ENCODE measurements around the gene GNB3.
A peak's percentile ranks its signal among the peaks of the same experiment; 100 is the strongest.
"Not testable (repeated sequence)": the region's sequence is repeated elsewhere in the genome, so short reads cannot be mapped to it uniquely, and the experiment has no call there.

The GNB3 gene

DNA sequence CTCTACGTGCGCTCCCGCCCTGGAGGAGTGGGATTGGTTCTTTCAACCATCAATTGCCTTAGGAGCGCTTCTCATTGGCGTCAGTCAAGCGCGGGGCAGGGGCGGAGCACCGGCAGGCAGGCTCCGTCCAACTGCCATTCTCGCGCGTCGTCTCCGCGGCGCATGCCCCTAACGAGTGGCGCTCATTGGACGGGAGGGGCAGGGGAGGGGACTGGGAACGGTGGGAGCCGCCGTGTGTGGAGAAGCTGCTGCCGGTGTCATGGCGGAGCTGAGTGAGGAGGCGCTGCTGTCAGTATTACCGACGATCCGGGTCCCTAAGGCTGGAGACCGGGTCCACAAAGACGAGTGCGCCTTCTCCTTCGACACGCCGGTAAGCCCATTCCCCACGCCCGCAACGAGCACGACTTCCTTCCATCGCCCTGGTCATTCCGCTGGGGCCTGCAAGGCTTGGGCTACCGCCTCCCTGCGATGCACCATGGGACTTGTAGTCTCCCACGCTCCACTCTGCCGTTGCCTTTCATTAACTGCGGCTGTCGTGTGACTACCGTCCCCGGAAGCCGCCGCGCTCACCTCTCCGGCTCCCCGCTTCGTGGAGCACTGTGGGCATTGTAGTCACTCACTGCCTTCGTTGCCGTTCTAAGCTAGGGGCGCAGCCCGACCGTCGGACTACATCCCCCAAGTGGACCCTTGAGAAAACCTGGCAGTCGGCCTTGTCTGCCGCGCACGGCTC lies 11.4 kb downstream of the GNB3 start, which contains the start of gene USP5:
USP5 (plus strand) TSS at position 230 of the 730 bp plus-strand sequence; CDS start at position 260, 30 bp downstream.
- TF ChIP-seq POLR2A (IDR thresholded peaks at IDR 0.05; ENCODE audit: low read depth, low read length): peak; percentile 72
- peak; percentile 15 for FAIRE-seq
- DNase-seq (ENCODE audit: insufficient read length, low spot score): peak; percentile 94

DNA sequence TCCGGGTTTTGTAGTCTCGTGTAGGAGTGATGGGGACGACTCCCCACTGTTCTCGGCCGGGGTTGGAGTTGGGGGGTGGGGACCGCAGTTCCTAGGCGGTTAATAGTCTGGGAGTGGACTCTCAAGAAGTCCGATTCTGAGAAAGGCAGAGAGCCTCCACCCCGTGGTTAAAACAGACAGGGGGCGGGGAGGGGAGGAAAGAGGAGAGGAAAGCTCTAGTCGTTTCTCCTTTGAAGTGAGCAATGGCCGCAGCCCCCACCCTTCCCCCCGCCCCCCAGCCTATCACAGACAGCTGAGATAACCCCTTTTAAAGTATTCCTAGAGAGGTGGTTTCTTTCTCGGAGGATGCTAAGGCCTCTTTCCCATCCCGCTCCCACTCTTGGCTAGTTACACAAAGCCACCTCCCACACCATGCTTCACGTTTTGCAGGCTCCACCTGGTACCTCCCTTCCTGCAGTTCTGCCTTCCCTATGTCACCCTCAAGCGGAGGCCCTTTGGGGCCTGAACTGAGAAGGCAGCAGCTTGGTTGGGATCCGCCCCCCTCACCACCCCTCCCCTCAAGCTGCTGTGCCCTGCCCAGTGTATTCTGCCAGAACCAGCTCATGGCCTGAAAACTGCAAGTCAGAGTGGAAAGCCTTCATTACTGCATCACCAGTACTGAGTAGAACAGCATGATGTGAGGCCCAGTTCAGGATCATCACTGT lies 12.1 kb downstream of the GNB3 start:
- TF ChIP-seq POLR2A (IDR thresholded peaks at IDR 0.05; ENCODE audit: low read depth, low read length): peak; percentile 12; the same call in 1 of the 2 replicates
- DNase-seq (ENCODE audit: insufficient read length, low spot score) (peak; percentile 58), FAIRE-seq (no peak)

DNA sequence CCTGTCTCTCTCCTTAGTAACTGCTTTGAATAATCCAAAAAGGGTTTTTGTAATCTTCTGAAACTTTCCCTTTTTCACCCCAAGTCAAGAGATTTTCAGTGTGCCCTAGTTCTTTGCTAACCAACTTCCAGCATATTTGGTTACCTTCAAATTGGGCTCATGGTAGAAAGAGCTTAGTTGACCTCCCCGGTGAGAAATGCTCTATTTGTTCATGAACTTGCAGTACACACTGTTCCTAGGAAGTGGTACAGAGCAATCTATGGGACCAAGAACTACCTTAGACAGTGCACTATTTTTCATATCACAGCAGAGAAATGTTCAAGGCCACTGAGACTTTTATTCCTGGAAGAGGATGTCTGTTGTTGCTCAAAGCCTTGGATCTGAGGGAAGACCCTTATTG lies 12.9 kb downstream of the GNB3 start:
- TF ChIP-seq POLR2A (IDR thresholded peaks at IDR 0.05; ENCODE audit: low read depth, low read length): no peak
- FAIRE-seq (no peak), DNase-seq (ENCODE audit: insufficient read length, low spot score) (no peak)

DNA sequence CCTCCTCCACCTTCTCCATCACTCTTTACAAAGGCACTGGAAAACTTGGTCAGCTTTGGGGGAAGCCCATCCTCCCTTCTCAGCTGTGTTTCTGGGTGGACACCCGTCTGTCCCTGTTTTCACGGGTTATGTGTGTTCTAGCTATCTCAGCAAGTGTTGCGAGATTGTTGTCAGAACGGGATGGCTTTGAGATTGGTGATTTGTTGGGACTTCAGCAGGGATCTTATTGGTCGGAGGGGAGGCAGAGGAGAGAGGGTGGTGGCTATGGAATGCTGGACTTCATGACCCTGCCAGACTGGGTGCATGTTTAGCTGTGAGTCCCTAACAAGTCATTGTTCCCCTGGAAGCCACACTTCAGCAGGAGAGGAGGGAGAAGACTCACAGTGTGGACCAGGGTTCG lies 13.3 kb downstream of the GNB3 start:
- TF ChIP-seq POLR2A (IDR thresholded peaks at IDR 0.05; ENCODE audit: low read depth, low read length): no peak
- DNase-seq (ENCODE audit: insufficient read length, low spot score) (no peak), FAIRE-seq (no peak)

DNA sequence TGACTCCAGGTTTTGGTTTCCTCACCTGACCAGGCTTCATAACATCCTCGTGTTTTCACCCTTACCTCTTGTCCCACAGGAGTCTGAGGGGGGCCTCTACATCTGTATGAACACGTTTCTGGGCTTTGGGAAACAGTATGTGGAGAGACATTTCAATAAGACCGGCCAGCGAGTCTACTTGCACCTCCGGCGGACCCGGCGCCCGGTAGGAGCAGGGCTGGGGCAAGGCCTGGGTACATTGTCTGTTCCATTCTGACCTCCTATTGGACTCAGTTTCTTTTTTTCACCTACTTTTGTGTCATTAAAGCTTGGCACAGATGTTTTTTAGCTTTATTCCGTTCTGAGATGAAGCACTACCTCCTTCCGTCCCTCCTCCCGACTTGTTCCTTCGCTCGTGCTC lies 14.6 kb downstream of the GNB3 start:
- TF ChIP-seq POLR2A (IDR thresholded peaks at IDR 0.05; ENCODE audit: low read depth, low read length): no peak
- FAIRE-seq (no peak), DNase-seq (ENCODE audit: insufficient read length, low spot score) (no peak)

DNA sequence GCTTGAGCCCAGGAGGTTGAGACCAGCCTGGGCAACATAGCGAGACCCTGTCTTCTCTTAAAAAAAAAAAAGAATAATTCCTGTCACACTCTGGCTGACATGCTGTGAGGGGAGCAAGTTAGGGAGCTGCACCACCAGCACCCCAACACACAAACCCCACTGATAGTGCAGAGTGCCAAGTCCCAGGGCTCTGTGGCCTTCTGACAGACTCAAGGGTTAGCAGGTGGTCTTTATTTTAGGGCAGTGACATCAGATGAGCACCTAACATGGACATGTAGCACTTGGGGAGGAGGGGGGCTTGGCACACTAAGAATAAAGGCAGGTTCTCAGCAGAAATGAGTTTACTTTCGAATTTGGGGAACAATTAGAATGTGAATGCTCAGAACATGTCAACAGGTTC lies 18.1 kb downstream of the GNB3 start:
- no peak for TF ChIP-seq POLR2A (IDR thresholded peaks at IDR 0.05; ENCODE audit: low read depth, low read length)
- no peak for DNase-seq (ENCODE audit: insufficient read length, low spot score)
- FAIRE-seq: no peak

DNA sequence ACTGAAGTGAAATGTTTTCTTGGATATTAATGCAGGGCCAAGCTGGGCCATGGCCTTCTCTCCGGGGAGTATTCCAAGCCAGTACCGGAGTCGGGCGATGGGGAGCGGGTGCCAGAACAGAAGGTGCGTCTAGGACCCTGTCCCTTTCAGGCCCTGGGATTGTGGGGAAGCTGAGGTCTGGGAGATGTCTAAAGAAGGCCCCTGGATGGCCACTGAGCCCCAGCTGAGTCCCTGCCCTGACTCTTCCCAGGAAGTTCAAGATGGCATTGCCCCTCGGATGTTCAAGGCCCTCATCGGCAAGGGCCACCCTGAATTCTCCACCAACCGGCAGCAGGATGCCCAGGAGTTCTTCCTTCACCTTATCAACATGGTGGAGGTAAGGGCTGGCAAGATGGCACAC lies 19.4 kb downstream of the GNB3 start:
- no peak for DNase-seq (ENCODE audit: insufficient read length, low spot score)
- no peak for TF ChIP-seq POLR2A (IDR thresholded peaks at IDR 0.05; ENCODE audit: low read depth, low read length)
- FAIRE-seq: no peak

DNA sequence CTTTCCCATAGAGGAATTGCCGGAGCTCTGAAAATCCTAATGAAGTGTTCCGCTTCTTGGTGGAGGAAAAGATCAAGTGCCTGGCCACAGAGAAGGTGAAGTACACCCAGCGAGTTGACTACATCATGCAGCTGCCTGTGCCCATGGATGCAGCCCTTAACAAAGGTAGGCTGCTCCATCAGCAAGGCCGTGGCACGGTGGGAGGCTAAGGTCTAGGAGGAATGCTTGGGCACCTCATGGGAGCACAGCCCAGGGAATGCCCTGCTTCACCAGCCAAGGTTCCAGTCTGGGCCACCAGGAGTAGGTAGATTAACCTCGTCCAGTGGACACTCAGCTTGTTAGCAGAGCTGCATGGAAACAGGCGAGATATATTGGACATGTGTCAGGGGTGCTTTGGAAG lies 20.2 kb downstream of the GNB3 start:
- no peak for FAIRE-seq
- TF ChIP-seq POLR2A (IDR thresholded peaks at IDR 0.05; ENCODE audit: low read depth, low read length): no peak
- DNase-seq (ENCODE audit: insufficient read length, low spot score): no peak

DNA sequence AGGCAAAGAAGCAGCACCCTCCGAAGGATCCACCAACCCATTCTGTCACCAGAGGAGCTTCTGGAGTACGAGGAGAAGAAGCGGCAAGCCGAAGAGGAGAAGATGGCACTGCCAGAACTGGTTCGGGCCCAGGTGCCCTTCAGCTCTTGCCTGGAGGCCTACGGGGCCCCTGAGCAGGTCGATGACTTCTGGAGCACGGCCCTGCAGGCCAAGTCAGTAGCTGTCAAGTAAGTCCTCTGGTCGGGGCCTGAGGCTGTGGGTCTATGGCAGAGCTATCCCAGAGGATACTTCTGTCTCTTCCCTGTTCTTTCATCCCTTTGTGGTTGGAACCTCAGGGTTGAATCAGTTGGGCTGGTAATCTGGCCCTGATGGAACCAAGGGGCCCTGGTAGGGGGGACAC lies 20.7 kb downstream of the GNB3 start:
- TF ChIP-seq POLR2A (IDR thresholded peaks at IDR 0.05; ENCODE audit: low read depth, low read length): no peak
- DNase-seq (ENCODE audit: insufficient read length, low spot score) (no peak), FAIRE-seq (no peak)

DNA sequence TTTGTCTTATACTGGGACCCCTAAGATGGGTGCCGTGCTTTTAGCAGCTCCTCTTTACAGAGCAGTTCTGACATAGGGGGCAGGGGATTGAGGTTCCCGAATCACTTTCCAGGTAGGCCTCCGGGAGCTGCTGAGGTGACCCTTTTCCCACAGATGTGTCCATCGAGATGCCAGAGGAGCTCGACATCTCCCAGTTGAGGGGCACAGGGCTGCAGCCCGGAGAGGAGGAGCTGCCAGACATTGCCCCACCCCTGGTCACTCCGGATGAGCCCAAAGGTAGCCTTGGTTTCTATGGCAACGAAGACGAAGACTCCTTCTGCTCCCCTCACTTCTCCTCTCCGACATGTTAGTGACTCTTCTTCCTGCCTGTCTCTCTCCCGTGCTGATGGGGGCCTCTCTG lies 22.3 kb downstream of the GNB3 start:
- FAIRE-seq (no peak), DNase-seq (ENCODE audit: insufficient read length, low spot score) (no peak)
- TF ChIP-seq POLR2A (IDR thresholded peaks at IDR 0.05; ENCODE audit: low read depth, low read length): no peak

DNA sequence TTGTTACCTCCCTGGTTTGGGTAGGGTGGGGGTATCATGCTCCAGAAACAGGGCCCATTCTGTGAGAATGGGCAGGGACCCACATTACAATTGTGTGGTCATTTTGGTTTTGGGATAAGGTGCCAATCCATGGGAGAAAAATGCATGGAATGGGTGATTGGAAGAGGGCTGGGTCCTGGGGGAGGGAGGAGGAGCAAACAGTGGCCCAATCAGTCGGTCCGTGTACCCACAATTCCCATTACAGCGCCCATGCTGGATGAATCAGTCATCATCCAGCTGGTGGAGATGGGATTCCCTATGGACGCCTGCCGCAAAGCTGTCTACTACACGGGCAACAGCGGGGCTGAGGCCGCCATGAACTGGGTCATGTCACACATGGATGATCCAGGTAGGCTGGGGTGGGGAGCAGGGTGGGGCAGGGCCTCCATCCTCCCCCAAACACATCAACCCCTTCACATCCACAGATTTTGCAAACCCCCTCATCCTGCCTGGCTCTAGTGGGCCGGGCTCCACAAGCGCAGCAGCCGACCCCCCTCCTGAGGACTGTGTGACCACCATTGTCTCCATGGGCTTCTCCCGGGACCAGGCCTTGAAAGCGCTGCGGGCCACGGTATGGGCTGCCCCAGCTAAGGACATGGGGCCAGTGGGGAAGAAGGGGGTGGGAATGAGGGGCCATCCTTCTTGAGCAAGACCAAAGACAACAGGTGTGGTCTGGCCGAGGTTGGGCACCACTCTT lies 23.0 kb downstream of the GNB3 start:
- TF ChIP-seq POLR2A (IDR thresholded peaks at IDR 0.05; ENCODE audit: low read depth, low read length): no peak
- DNase-seq (ENCODE audit: insufficient read length, low spot score) (no peak), FAIRE-seq (no peak)

DNA sequence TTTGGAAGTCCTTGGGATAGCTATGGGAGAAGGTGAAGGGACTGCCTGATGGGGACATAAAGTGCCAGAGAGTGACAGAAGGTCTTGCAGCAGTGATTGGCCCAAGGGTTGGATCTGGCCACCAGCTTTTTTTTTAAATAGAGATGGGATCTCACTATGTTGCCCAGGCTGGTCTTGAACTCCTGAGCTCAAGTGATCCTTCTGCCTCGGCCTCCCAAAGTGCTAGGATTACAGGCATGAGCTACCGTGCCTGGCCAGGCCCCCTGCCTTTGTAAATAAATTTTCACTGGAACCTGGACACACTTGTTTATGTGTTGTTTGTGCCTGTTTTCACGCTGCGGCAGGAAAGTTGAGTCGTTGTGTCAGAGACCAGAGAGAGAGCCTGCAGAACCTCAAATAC lies 24.6 kb downstream of the GNB3 start:
- DNase-seq (ENCODE audit: insufficient read length, low spot score); FAIRE-seq: not testable (repeated sequence)

DNA sequence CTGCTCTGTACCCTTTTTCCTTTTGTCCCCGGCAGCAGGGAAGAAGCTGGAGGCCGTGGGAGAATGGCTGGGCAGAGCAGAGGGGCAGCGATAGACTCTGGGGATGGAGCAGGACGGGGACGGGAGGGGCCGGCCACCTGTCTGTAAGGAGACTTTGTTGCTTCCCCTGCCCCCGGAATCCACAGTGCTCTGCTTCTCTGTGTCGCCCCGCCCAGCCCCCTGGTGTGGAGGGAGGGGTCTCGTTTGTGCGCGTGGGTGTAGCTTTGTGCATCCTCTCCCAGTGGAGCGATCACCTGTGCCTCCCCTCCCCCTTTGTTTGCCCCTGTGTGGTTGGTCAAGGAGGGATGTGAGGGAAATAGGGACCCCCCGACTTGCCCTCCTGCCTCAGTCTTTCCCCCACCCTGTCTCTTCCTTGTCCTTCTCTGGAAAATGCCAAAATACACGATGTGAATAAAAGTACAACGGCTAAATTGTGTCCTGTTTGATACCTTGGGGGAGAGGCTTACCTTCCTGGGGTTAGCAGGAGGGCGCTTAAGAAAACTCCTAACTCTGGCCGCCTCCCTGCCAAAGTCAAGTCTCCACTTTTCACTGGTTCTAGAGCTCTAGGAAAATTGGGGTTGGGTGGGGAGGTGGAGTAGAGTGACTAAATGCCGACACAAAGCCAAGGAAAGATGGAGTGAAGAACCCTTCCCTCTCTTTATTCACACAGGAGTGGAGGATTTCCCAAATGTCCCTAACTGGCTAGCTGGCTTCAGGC lies 25.6 kb downstream of the GNB3 start:
- no peak for TF ChIP-seq POLR2A (IDR thresholded peaks at IDR 0.05; ENCODE audit: low read depth, low read length)
- no peak for FAIRE-seq
- DNase-seq (ENCODE audit: insufficient read length, low spot score): no peak

DNA sequence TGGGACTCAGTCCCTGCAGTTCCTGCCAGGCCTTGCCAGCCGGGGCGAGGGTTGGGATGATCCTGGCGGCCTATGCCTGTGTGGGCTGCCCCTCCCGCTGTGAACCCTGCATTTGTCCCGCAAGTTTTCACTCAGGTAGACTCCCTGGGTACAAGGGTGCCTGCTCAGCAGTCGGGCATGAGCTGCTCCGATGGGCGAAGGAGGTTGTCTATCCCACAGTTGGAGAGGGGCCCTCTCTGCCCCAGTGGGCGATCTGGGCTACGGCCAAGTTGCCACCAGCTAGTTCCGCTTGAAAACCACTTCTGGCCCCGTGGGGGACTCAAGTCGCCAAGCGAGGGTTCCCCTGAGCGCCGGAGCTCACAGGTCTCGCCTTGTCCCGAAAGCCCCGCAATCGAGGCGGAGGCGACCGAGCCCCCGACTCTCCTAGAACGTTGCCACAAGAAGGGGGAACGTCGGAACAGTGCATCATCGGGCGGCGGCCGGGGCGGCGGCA lies 26.2 kb downstream of the GNB3 start:
- TF ChIP-seq POLR2A (IDR thresholded peaks at IDR 0.05; ENCODE audit: low read depth, low read length): no peak
- no peak for DNase-seq (ENCODE audit: insufficient read length, low spot score)
- FAIRE-seq: no peak
